HPDE6-E6E7 (cell line): ENCODE measurements around the gene ORC4.
A peak's percentile ranks its signal among the peaks of the same experiment; 100 is the strongest.

Experiments
- DNase-seq: peaks from one replicate; pipeline ENCODE4 v3.0.0; 2011; ENCODE audit warnings: missing footprints; ENCODE audit errors: extremely low spot score

Gene ORC4

DNA sequence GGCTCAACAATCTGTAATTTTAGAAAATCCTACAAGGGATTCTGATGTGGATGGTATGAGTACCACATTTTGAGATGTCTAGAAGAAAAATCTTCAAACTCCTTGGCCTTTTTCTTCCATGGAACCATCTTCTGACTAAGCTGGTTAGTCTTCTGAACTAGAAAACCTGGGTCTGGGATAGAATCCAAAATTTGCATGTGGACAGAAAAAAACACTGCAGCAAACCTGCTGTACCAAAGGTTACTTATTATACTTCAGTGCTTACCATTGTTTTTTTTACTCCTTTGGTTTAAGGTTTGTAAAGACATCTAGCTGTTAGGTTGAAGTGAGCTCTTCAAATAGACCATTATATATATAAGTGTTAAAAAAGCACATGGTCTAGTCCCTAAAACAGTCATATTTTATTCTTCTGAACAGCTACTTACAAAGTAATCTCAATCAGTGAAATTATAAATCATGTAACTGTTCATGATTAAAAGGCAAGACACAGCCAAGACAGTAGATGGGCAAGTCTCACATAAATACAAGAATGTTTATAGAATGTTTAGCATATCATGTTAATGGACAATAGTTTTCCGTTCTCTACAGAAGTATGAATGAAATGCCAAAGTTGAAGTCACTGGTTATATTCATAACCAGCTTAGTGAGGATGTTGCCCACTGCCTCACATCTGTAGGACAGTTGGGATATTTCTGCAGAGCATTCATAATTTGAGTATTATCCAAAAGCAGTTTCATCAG, 85.5 kb downstream of the ORC4 start:
- DNase-seq, result no peak

DNA sequence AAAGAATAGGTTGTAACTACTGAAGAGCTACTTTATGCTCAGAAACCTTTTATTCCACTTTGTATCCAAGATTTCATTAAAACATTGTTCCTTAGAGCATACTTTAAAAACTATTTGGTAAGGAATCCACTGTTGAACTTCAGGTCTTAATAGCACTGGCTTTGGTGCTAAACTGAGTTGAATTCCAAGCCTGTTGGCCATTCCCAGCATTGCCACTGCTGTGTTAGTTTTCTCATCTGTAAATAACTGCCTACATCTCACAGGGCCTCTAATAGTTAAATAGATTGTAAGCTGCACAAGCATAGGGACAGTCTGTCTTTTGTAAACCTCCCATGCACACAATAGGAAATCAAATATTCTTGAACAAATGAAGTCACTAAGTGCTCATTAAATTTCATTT, 86.6 kb downstream of the ORC4 start:
- DNase-seq, result no peak

DNA sequence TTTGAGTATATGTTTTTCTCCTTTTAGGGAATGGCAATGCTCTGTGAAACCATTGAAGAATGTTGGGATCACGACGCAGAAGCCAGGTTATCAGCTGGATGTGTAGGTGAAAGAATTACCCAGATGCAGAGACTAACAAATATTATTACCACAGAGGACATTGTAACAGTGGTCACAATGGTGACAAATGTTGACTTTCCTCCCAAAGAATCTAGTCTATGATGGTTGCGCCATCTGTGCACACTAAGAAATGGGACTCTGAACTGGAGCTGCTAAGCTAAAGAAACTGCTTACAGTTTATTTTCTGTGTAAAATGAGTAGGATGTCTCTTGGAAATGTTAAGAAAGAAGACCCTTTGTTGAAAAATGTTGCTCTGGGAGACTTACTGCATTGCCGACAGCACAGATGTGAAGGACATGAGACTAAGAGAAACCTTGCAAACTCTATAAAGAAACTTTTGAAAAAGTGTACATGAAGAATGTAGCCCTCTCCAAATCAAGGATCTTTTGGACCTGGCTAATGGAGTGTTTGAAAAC, 93.4 kb downstream of the ORC4 start:
- DNase-seq, result no peak

DNA sequence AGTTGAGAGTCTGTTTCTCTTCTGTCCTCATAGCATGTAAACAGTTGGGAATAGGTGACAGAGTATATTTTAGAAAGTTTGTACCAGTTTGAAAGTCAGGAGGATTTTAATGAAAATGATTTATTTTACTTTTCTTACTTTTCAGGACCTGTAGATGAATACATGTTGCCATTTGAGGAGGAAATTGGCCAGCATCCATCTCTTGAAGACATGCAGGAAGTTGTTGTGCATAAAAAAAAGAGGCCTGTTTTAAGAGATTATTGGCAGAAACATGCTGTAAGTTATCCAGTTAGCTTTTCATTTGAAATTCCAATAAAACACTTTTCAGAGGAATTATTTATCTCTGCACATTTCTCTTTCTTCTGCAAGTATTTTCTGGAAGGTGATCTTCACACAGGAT, 94.7 kb downstream of the ORC4 start:
- no peak for DNase-seq

DNA sequence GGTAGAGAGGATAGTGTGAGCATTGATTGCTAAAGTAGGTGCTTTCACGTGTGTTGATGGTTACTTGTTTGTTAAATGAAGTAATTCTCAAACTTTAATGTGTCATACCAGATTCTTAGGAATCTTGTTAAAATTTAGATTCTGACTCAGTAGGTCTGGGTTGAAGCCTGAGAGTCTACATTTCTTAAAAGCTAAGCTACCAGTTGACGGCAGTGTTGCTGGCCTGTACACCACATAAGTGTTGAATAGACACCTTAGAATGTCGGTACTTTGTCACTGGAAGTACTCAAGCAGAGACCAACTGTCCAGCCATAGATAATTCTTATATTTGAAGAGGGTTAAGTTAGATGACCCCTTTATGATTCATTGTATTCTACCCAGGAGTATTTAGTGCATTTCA, 95.9 kb downstream of the ORC4 start:
- no peak for DNase-seq

DNA sequence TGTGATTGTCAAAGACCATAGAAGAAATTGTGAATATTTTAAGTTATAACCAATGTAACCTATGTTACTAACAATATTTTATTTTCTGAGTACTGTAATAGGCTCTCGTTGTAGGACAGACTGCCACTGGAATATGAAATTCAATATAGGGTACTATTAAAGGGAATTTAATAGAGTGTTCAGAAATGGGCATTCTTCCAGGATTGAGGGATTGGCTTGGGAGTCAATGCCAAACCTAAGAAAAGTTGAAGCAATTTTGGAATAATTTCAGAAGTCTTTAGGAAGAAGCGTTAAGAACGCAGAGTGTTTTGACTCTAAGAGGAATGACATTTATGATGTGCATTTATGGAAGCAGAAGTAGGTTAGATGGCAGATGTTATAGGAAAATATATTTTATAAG, 96.7 kb downstream of the ORC4 start:
- DNase-seq, result no peak

DNA sequence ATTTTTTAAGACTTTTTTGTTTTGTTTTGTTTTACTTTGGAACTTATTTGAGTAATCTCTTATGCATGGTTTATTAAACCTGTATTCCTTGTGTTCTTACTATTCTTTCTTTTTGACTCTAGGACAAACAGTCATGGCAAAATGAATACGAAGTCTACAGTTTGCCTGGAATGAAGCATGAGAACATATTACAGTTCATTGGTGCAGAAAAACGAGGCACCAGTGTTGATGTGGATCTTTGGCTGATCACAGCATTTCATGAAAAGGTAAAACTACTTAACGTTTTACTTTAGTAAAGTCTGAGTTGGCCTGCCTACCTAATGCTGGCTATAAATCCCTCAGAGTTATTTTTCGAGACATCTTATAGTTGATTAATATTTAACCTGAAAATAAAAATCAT, 103.4 kb downstream of the ORC4 start:
- no peak for DNase-seq

DNA sequence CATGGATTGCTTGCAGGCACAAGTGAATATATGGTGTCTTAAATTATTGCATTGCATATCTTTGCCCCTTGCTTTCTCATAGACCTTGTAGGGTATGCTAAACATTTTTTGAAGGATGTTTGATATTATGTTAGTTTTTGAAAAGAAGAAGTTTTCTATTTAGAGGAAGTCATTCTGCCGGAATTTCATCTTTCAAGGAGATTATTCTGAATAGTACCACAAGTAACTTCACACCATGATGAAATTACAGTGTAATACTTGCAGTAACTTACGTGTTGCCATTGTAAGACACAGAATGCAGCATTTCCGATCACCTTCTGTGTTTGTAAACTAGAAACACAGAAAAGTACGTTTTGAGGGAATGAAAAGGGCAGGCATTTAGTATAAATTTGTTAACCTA, 103.8 kb downstream of the ORC4 start:
- no peak for DNase-seq

DNA sequence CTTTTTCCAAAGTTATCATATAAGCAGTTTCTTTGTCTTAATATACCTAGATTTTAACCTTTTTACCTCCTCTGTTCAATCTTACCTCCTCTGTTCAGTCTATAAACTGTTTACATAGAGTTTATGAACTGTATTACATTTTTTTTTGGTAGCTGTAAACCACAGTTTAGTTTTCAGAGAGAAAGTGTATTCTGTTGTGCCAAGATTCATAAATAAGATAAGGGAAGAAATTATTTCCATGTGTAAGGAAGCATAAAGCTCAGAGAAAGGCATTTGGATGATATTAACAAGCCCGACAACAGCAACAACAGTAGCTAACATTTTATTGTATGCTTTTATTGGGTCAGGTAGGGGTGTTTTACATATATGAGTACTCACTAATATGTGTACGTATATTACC, 104.5 kb downstream of the ORC4 start:
- no peak for DNase-seq

DNA sequence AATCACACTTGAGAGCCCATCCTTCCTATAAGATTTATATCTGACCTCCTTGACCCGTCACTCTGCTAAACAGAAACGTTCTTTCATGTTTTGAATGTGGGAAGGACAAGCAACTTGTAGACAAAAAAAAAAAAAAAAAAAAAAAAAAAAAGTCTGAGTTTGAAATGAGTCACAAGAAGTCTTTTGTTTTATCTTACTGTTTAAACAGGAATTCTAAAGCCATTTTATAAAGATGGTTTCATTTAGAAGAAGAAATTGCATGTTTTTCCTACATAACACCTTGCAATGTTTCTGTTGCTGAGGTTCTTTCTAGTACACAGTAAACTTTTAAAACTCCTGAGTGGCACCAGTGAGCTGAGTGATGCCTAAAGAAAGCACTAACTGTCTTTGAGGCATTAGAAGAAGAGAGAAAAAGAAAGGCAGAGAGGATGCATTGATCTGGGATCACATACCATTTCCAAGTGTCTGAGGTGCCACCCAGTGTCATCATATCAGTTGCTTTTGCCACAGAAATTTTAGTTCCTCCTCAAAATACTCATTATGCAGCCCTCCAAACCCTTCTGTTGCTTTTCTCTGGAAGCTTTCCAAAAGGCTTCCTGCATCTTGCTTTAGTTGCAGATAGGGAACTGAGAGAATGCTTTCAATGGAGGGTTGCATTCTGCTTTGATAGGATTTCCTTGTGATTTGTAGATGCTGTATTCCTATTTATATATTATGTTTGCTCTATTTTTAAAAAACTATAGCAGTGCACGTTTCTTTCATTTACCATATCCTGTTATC, 106.6 kb downstream of the ORC4 start:
- no peak for DNase-seq

DNA sequence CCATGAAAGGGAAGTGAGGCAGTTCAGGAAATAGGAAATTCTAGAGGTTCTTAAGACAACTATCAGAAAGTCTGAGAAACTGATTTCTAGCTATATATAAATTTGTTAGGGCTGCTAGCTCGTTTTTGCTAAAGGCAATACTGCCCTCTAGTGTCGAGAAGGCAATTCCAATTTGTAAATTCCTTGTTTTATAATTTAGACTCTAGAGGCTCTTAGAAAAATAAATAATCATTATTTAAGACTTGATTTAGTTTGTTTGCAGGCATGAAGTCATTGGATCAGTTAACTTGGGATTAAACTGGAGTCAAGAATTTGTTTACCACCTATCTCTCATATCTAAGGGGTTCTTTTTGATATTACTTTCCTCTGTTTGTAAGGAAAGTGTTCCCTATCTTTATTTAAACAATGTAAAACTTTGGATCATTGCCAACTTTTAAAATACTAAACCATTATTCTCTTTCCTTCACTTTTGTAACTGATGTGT, 109.5 kb downstream of the ORC4 start:
- peak; percentile 1 for DNase-seq

DNA sequence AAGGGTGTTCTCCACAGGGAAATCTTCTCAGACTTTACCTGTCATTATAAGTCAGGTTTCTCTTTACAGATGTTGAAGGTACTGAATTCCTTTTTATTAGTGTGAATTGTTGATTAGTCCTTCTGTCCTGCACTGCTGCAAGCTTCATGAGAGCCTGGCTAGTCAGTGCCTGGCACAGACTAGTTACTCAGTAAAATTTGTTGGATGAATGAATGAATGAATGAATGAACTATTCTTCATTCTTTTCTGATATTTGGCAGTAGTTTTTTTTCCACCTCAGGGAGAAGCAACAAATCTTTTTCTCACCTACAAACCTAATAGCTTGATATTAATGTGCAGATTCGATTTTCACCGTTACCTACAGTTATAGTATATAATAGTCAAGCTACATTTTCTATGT, 111.4 kb downstream of the ORC4 start:
- no peak for DNase-seq

DNA sequence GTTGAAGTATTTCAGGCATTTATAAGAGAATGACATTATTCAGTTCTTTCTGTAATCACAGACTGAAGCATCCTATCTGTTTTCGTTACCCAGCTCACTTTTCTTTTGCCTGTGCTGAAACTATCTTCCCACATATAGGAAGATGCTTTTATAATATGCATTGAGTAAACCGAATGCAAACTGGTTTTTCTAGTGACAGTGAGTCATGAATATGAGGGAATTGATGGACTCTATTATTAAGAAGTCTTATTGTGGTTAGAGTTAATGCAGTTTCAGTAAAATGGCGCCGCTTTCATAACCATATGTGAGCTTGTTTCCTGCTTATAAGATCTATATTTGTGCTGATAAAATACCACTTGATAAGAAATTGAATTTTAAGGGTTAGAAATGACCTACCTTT, 116.5 kb downstream of the ORC4 start:
- peak; percentile 1 for DNase-seq

DNA sequence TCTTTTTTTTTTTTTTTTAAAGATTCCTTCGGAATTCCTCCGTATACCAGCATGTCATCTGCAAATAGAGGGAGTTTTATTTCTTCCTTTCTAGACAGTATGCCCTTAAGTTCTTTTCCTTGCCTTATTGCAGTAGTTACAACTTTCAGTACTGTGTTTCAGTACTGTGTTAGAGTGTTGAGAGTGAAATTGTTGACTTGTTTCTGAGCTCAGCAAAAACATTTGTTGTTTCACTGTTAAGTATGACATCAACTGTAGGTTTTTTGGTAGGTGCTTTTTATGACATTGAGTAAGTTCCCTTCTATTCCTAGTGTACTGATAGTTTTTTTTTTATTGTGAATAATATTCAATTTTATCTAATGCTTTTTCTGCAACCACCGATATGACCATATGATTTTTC, 131.9 kb downstream of the ORC4 start:
- DNase-seq, result no peak

DNA sequence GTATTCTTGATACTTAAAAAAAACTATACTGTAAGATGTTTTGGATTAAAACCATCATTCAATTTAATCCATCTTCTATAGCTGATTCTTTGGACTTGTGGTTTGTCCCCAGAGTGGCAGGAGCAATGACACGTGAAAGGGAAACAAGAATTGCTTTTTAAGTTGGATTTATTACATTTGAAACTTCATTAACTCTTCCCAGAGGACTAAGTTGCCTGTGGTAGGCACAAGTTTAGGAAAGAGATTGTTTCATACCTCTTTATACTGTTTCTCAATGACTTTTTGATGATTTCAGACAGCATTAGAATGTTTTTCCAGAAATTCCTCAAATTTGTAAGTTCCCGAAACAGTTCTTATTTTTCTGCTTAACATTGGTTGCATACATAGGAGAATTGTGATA, 134.4 kb downstream of the ORC4 start:
- no peak for DNase-seq

DNA sequence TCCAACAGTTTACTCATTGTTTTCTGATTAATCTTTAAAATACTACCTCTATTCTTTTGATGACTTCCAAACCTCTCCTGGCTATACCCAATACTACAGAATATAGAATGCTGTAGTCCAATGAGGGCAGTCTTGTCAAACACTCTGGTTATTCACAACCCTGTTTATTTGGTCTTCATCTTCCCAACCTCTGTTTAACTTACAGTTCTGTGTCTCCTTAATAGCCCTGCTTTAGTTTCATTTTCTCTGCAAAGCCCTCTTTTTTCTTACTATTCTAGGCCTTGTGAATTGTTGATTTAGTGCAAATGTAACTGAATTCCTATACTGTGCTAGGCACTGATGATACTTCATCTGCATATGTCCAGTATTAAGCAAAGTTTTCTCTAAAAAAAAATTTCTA, 135.7 kb downstream of the ORC4 start:
- DNase-seq, result no peak

DNA sequence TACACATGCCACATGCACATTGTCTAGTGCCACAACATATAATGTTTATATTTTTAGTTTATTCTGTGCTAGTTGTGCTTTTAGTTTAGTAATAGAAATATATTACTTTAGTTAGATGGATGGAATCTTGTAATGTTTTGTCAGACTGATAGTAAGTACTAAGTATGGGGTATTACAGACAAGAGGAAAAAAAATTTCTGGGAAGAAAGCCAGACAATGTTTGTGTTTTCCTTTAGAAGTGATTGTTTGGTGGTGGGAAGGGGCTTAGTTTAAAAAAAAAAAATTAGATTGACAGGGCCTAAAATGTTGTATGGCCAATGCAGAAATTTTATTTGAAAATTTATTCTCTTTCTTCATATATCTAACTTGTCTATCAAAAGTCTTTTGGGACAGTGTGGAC, 137.9 kb downstream of the ORC4 start:
- DNase-seq, result no peak
